ENCODE results near the gene NAT14. TPM values are rescaled to one million over a fixed set of nuclear protein-coding genes. Genes with fewer than 3 reads are reported as not detected.
"Not testable (repeated sequence)": the region's sequence is repeated elsewhere in the genome, so short reads cannot be mapped to it uniquely, and the experiment has no call there.

Gene NAT14
- total and polyA plus RNA-seq, 5 donors from 2014 or later = 3.3 to 9.2 (median 4.7) TPM

DNA sequence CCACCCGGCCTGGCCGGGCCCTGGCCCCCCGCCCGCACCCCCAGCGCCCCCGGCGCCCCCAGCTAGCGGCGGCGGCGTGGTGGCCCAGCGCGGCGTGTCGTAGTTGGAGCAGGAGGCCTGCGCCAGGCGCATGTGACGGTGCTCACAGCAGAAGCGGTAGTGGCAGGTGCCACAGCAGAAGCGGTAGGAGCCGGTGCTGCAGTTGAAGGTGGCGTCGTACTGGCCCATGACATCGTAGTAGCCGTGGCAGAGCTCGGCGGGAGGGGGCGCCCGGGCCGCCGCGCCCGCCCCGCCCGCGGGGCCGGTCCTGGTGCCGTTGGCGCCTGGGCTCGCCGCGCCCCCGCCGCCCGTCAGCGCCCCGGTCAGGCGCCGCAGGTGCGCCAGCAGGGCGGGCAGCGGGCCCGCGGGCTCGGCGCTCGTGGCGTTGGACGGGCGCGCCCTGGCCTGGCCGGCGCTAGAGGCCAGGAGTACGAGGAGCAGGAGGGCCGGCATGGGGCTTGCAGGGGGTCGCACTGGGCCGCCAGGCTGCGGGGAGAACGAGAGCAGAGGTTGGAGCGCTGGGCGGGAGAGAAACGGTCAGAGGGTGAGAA lies 42.5 kb upstream of the NAT14 start:
- Mint-ChIP-seq H3K9me3 (peaks cover 0 to 7% (median 0%) of the 10 kb centered on the region in 7 donors), H3K36me3 (no peaks in the 10 kb centered on the region), H3K27me3 (peaks cover 65% of the 10 kb centered on the region), H3K4me3 (no peak overlapping the region), H3K4me1 (peaks cover 0 to 25% (median 8%) of the 10 kb centered on the region in 4 donors), H3K27ac (no peak overlapping the region)
- Histone ChIP-seq H3K27ac (ENCODE audit: insufficient read depth, low read length, poor library complexity, severe bottlenecking) (no peak overlapping the region), H3K27me3 (ENCODE audit: control insufficient read depth, insufficient read depth, low read length) (peaks cover 27% of the 10 kb centered on the region), H3K9me3 (ENCODE audit: control insufficient read depth in 2 of 2, low read length in 2 of 2) (no peaks in the 10 kb centered on the region), H3K36me3 (ENCODE audit: control insufficient read depth, insufficient read depth, low read length) (no peaks in the 10 kb centered on the region), H3K4me1 (ENCODE audit: control insufficient read depth, insufficient read depth, low read length, poor library complexity, severe bottlenecking) (peaks cover 21% of the 10 kb centered on the region), H3K4me3 (ENCODE audit: low read depth, low read length) (no peak overlapping the region)
- no peak for ATAC-seq (ENCODE audit: low read depth in 2 of 2)
- DNase-seq = no peak

GRCh38 chr19:55443045-55443823 lies 41.8 kb upstream of the NAT14 start, which contains the start of gene SHISA7:
SHISA7 (minus strand) TSS chr19:55443300; CDS start chr19:55442863, 437 bp downstream.
- peak within 1 kb of the TSS in 1 of 3 donors; percentile 52 for H3K27ac Mint-ChIP-seq
- DNase-seq (no peak), ATAC-seq (ENCODE audit: low read depth in 2 of 2) (no peak)
- Histone ChIP-seq H3K27me3 (ENCODE audit: control insufficient read depth, insufficient read depth, low read length) (peaks cover 27% of the 10 kb centered on the region), H3K27ac (ENCODE audit: insufficient read depth, low read length, poor library complexity, severe bottlenecking) (no peak within 1 kb of the TSS), H3K36me3 (ENCODE audit: control insufficient read depth, insufficient read depth, low read length) (no peaks in the 10 kb centered on the region), H3K4me3 (ENCODE audit: low read depth, low read length) (no peak within 1 kb of the TSS), H3K4me1 (ENCODE audit: control insufficient read depth, insufficient read depth, low read length, poor library complexity, severe bottlenecking) (peaks cover 21% of the 10 kb centered on the region), H3K9me3 (ENCODE audit: control insufficient read depth in 2 of 2, low read length in 2 of 2) (no peaks in the 10 kb centered on the region)
- H3K4me3 Mint-ChIP-seq = no peak within 1 kb of the TSS
- H3K27me3 Mint-ChIP-seq = peaks cover 65% of the 10 kb centered on the region
- peaks cover 0 to 6% (median 0%) of the 10 kb centered on the region in 7 donors for H3K9me3 Mint-ChIP-seq
- peaks cover 0 to 25% (median 8%) of the 10 kb centered on the region in 4 donors for H3K4me1 Mint-ChIP-seq
- H3K36me3 Mint-ChIP-seq = no peaks in the 10 kb centered on the region

DNA sequence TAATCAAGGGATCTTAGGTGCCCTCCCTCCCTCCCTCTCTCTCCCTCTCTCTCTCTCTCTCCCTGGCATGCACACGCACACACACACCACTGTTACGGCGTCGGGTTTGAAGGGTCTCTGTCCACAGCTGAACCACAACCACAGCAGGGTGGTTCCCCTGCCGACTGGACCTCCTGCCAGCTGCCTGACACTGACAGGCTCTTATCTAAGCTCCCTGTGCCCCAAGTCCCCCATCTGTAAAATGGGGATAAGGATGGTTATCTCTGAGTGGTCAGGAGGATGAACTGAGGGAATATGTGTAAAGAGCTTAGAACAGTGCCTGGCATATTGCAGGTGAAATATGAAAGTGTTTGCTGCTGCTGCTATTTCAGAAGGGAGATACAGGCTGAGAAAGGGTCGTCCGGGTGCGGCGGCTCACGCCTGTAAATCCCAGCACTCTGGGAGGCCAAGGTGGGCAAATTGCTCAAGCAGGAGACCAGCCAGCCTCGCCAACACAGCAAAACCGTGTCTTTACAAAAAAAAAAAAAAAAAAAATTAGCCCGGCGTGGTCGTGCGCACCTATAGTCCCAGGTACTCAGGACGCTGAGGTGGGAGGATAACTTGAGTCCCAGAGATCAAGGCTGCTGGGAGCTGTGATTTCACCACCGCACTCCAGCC lies 41.0 kb upstream of the NAT14 start:
- H3K27me3 ChIP-seq (ENCODE audit: control insufficient read depth, insufficient read depth, low read length) = peaks cover 24% of the 10 kb centered on the region
- peaks cover 61% of the 10 kb centered on the region for H3K27me3 Mint-ChIP-seq

GRCh38 chr19:55444646-55445045 lies 40.3 kb upstream of the NAT14 start:
- no peak for ATAC-seq (ENCODE audit: low read depth in 2 of 2)
- Histone ChIP-seq H3K4me3 (ENCODE audit: low read depth, low read length) (no peak overlapping the region), H3K4me1 (ENCODE audit: control insufficient read depth, insufficient read depth, low read length, poor library complexity, severe bottlenecking) (peaks cover 21% of the 10 kb centered on the region), H3K27ac (ENCODE audit: insufficient read depth, low read length, poor library complexity, severe bottlenecking) (no peak overlapping the region), H3K27me3 (ENCODE audit: control insufficient read depth, insufficient read depth, low read length) (peaks cover 20% of the 10 kb centered on the region), H3K9me3 (ENCODE audit: control insufficient read depth in 2 of 2, low read length in 2 of 2) (no peaks in the 10 kb centered on the region), H3K36me3 (ENCODE audit: control insufficient read depth, insufficient read depth, low read length) (no peaks in the 10 kb centered on the region)
- Mint-ChIP-seq H3K36me3 (no peaks in the 10 kb centered on the region), H3K4me1 (peaks cover 0 to 22% (median 8%) of the 10 kb centered on the region in 4 donors), H3K27me3 (peaks cover 54% of the 10 kb centered on the region), H3K9me3 (peaks cover 0 to 5% (median 0%) of the 10 kb centered on the region in 7 donors), H3K4me3 (peak overlapping the region in 1 of 4 donors; percentile 48), H3K27ac (no peak overlapping the region)
- DNase-seq = no peak

More for the DNA sequence above, 41.0 kb upstream of the NAT14 start:
- H3K9me3 ChIP-seq (ENCODE audit: control insufficient read depth in 2 of 2, low read length in 2 of 2) = no peaks in the 10 kb centered on the region
- H3K4me3 ChIP-seq (ENCODE audit: low read depth, low read length) = no peak overlapping the region
- DNase-seq = no peak
- peaks cover 0 to 25% (median 8%) of the 10 kb centered on the region in 4 donors for H3K4me1 Mint-ChIP-seq
- peaks cover 0 to 6% (median 0%) of the 10 kb centered on the region in 7 donors for H3K9me3 Mint-ChIP-seq
- H3K36me3 ChIP-seq (ENCODE audit: control insufficient read depth, insufficient read depth, low read length) = no peaks in the 10 kb centered on the region
- ATAC-seq (ENCODE audit: low read depth in 2 of 2) = no peak
- peak overlapping the region in 1 of 3 donors; percentile 52 for H3K27ac Mint-ChIP-seq
- H3K4me3 Mint-ChIP-seq = no peak overlapping the region
- H3K4me1 ChIP-seq (ENCODE audit: control insufficient read depth, insufficient read depth, low read length, poor library complexity, severe bottlenecking) = peaks cover 21% of the 10 kb centered on the region
- H3K36me3 Mint-ChIP-seq = no peaks in the 10 kb centered on the region
- no peak overlapping the region for H3K27ac ChIP-seq (ENCODE audit: insufficient read depth, low read length, poor library complexity, severe bottlenecking)

- H3K9me3 Mint-ChIP-seq = peaks cover 0 to 5% (median 0%) of the 10 kb centered on the region in 7 donors
Observed at GRCh38 chr19:55446060-55446459, 38.9 kb upstream of the NAT14 start.

GRCh38 chr19:55447421-55448174 lies 37.4 kb upstream of the NAT14 start:
- Histone ChIP-seq H3K4me3 (ENCODE audit: low read depth, low read length) (no peak overlapping the region), H3K36me3 (ENCODE audit: control insufficient read depth, insufficient read depth, low read length) (no peaks in the 10 kb centered on the region), H3K4me1 (ENCODE audit: control insufficient read depth, insufficient read depth, low read length, poor library complexity, severe bottlenecking) (peaks cover 15% of the 10 kb centered on the region), H3K9me3 (ENCODE audit: control insufficient read depth in 2 of 2, low read length in 2 of 2) (no peaks in the 10 kb centered on the region), H3K27me3 (ENCODE audit: control insufficient read depth, insufficient read depth, low read length) (peaks cover 12% of the 10 kb centered on the region), H3K27ac (ENCODE audit: insufficient read depth, low read length, poor library complexity, severe bottlenecking) (no peak overlapping the region)
- Mint-ChIP-seq H3K27me3 (peaks cover 41% of the 10 kb centered on the region), H3K4me3 (no peak overlapping the region), H3K9me3 (peaks cover 0 to 2% (median 0%) of the 10 kb centered on the region in 7 donors), H3K27ac (no peak overlapping the region), H3K36me3 (no peaks in the 10 kb centered on the region), H3K4me1 (peaks cover 0 to 10% (median 3%) of the 10 kb centered on the region in 4 donors)
- DNase-seq (no peak), ATAC-seq (ENCODE audit: low read depth in 2 of 2) (no peak)

More at GRCh38 chr19:55446060-55446459, 38.9 kb upstream of the NAT14 start:
- Mint-ChIP-seq H3K4me1 (peaks cover 0 to 15% (median 6%) of the 10 kb centered on the region in 4 donors), H3K36me3 (no peaks in the 10 kb centered on the region), H3K27me3 (peaks cover 49% of the 10 kb centered on the region), H3K4me3 (no peak overlapping the region), H3K27ac (no peak overlapping the region)
- Histone ChIP-seq H3K27me3 (ENCODE audit: control insufficient read depth, insufficient read depth, low read length) (peaks cover 14% of the 10 kb centered on the region), H3K36me3 (ENCODE audit: control insufficient read depth, insufficient read depth, low read length) (no peaks in the 10 kb centered on the region), H3K4me3 (ENCODE audit: low read depth, low read length) (no peak overlapping the region), H3K9me3 (ENCODE audit: control insufficient read depth in 2 of 2, low read length in 2 of 2) (no peaks in the 10 kb centered on the region), H3K27ac (ENCODE audit: insufficient read depth, low read length, poor library complexity, severe bottlenecking) (no peak overlapping the region), H3K4me1 (ENCODE audit: control insufficient read depth, insufficient read depth, low read length, poor library complexity, severe bottlenecking) (peaks cover 15% of the 10 kb centered on the region)
- DNase-seq = no peak
- no peak for ATAC-seq (ENCODE audit: low read depth in 2 of 2)

- not testable (repeated sequence) for H3K4me1 Mint-ChIP-seq; H3K27ac ChIP-seq (ENCODE audit: insufficient read depth, low read length, poor library complexity, severe bottlenecking); H3K4me3 ChIP-seq (ENCODE audit: low read depth, low read length); DNase-seq; H3K27ac Mint-ChIP-seq; H3K4me3 Mint-ChIP-seq; H3K36me3 ChIP-seq (ENCODE audit: control insufficient read depth, insufficient read depth, low read length); H3K36me3 Mint-ChIP-seq; ATAC-seq (ENCODE audit: low read depth in 2 of 2); H3K9me3 Mint-ChIP-seq; H3K9me3 ChIP-seq (ENCODE audit: control insufficient read depth in 2 of 2, low read length in 2 of 2)
- peaks cover 16% of the 10 kb centered on the region for H3K4me1 ChIP-seq (ENCODE audit: control insufficient read depth, insufficient read depth, low read length, poor library complexity, severe bottlenecking)
- H3K27me3 ChIP-seq (ENCODE audit: control insufficient read depth, insufficient read depth, low read length) = peaks cover 12% of the 10 kb centered on the region
- H3K27me3 Mint-ChIP-seq = peaks cover 40% of the 10 kb centered on the region
Observed at GRCh38 chr19:55448175-55448490, 36.9 kb upstream of the NAT14 start.
